SK-N-MC (cell line): Measurements from ENCODE around the gene BORCS6.

Source experiments
- DNase-seq: peaks from one replicate; pipeline ENCODE4 v3.0.0-alpha.2; 2011; ENCODE audit warnings: low read depth, low spot score
- H3K27ac ChIP-seq: fragments of 200-600 bp; sonication (generic); 2 replicates; pipeline ENCODE4 v1.5.1; 2016; ENCODE audit warnings: mixed run types
- H3K36me3 ChIP-seq: fragments of 200-600 bp; sonication (generic); 2 replicates; pipeline ENCODE4 v1.6.1; 2017; ENCODE audit warnings: antibody characterized with exemption, low read length, mixed read lengths; ENCODE audit not compliant: insufficient read depth
- H3K4me3 ChIP-seq: fragments of 200-600 bp; sonication (generic); 2 replicates; pipeline ENCODE4 v1.5.1; 2016
- H3K9ac ChIP-seq: fragments of 200-600 bp; sonication (generic); 2 replicates; pipeline ENCODE4 v1.8.0; 2017; ENCODE audit warnings: mixed run types, mixed read lengths; ENCODE audit not compliant: insufficient read length
- H3K9me3 ChIP-seq: fragments of 200-600 bp; sonication (generic); 2 replicates; pipeline ENCODE4 v1.6.1; 2017; ENCODE audit warnings: low read depth, mild to moderate bottlenecking, antibody characterized with exemption, low read length, moderate library complexity, mixed read lengths
- EZH2 ChIP-seq: fragments of 200-600 bp; sonication (generic); IDR thresholded peaks from one replicate; pipeline ENCODE4 v1.6.1; 2017; ENCODE audit warnings: antibody characterized with exemption
- FOXP2 ChIP-seq: optimal IDR thresholded peaks from 2 replicates; pipeline ENCODE3; 2011; ENCODE audit warnings: mild to moderate bottlenecking, moderate library complexity; ENCODE audit not compliant: insufficient read depth; ENCODE audit errors: extremely low read length, control extremely low read depth
- POLR2AphosphoS5 ChIP-seq: IDR thresholded peaks from 2 replicates; pipeline ENCODE4 v1.6.1; 2012; ENCODE audit warnings: mild to moderate bottlenecking, low read depth, low read length, borderline replicate concordance

BORCS6 gene

GRCh38 chr17:8192070-8192815 is 2.3 kb upstream of the BORCS6 start:
- H3K4me3 ChIP-seq: peak overlapping the region; percentile 75
- H3K9me3 ChIP-seq: no peaks in the 10 kb centered on the region
- TF ChIP-seq FOXP2 (no peak), POLR2AphosphoS5 (peak; percentile 77)
- DNase-seq: no peak
- H3K9ac ChIP-seq: peak overlapping the region; percentile 62
- no peaks in the 10 kb centered on the region for H3K36me3 ChIP-seq
- peak overlapping the region; percentile 78 for H3K27ac ChIP-seq

DNA sequence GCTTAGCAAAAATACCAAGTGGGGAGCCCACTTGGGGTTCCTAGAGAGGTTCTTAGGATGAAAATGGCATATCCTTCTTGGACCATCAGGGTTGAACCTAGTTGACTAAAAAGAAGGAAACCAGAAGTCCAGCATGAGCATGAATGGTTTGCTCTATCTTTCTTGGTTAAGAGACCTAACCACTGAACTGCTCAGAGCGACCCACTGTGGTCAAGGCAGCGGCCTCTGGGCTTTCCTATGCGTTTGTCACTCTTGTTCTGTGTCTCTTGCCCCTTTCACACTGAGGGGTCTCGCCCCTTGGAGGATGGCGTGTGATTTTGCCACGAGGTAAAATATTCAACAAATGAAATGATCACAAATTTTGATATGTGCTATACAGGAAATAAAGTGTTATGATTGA is 526 bp upstream of the BORCS6 start:
- H3K36me3 ChIP-seq: no peaks in the 10 kb centered on the region
- H3K27ac ChIP-seq: no peak overlapping the region; the same call in 1 of the 2 replicates
- H3K4me3 ChIP-seq: peak overlapping the region; percentile 84
- TF ChIP-seq EZH2: no peak
- TF ChIP-seq POLR2AphosphoS5: no peak
- TF ChIP-seq FOXP2: no peak
- no peak overlapping the region for H3K9ac ChIP-seq
- no peak for DNase-seq
- H3K9me3 ChIP-seq: no peaks in the 10 kb centered on the region

GRCh38 chr17:8189041-8189710 is 804 bp downstream of the BORCS6 start:
- peak overlapping the region; percentile 67 for H3K9ac ChIP-seq
- no peak for DNase-seq
- H3K36me3 ChIP-seq: no peaks in the 10 kb centered on the region
- peak overlapping the region; percentile 84 for H3K4me3 ChIP-seq
- no peak overlapping the region for H3K27ac ChIP-seq
- H3K9me3 ChIP-seq: no peaks in the 10 kb centered on the region
- TF ChIP-seq FOXP2: no peak
- TF ChIP-seq EZH2: no peak
- TF ChIP-seq POLR2AphosphoS5: no peak

DNA sequence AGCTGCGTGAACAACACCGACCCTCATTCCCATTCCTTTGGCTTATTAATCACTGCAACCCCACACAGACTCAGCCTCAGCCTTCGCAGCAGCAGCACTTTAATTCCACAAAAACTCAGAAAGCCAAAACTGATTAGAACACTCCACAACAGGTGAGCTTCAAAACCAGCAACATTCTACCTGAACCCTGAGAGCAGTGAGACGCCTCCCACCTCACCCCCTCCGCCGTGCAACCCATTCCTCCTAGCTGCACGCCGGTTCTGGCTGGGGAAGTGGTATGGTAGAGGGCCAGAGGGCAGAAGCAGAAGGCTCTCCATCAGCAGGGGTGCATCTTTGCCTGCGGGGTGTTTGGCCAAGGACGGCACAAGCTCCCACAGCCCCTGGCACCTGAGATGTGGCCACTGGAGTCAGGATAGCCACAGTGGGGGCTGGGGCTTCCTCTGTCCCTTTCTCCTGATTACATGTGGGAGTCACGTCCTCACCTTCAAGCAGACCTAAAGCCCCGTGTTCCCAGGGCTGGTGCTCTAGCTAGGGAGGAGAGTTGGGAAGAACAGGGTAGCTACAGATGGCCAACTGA is 1.6 kb downstream of the BORCS6 start:
- DNase-seq: no peak

GRCh38 chr17:8187517-8188262 is 2.3 kb downstream of the BORCS6 start:
- H3K9me3 ChIP-seq: no peaks in the 10 kb centered on the region
- peak overlapping the region; percentile 84 for H3K4me3 ChIP-seq
- TF ChIP-seq EZH2 (no peak), POLR2AphosphoS5 (peak; percentile 39), FOXP2 (peak; percentile 42)
- DNase-seq: peak; percentile 95
- H3K27ac ChIP-seq: peak overlapping the region; percentile 98
- peak overlapping the region; percentile 79 for H3K9ac ChIP-seq
- H3K36me3 ChIP-seq: no peaks in the 10 kb centered on the region

More for the DNA sequence above, 1.6 kb downstream of the BORCS6 start:
- Histone ChIP-seq H3K9ac (peak overlapping the region; percentile 24), H3K4me3 (peak overlapping the region; percentile 84), H3K9me3 (no peaks in the 10 kb centered on the region), H3K36me3 (no peaks in the 10 kb centered on the region), H3K27ac (peak overlapping the region; percentile 75; the same call in 1 of the 2 replicates)
- TF ChIP-seq EZH2 (no peak), FOXP2 (no peak), POLR2AphosphoS5 (no peak)

- Histone ChIP-seq H3K9ac (peak overlapping the region; percentile 79), H3K27ac (peak overlapping the region; percentile 98), H3K4me3 (peak overlapping the region; percentile 84), H3K9me3 (no peaks in the 10 kb centered on the region), H3K36me3 (no peaks in the 10 kb centered on the region)
- TF ChIP-seq POLR2AphosphoS5 (no peak), EZH2 (no peak), FOXP2 (no peak)
- peak; percentile 84 for DNase-seq
Observed at GRCh38 chr17:8186787-8187516, 3.0 kb downstream of the BORCS6 start.

- Histone ChIP-seq H3K36me3 (no peaks in the 10 kb centered on the region), H3K27ac (peak overlapping the region; percentile 98), H3K9ac (peak overlapping the region; percentile 73), H3K9me3 (no peaks in the 10 kb centered on the region), H3K4me3 (peak overlapping the region; percentile 84)
- TF ChIP-seq FOXP2 (no peak), POLR2AphosphoS5 (no peak), EZH2 (no peak)
- no peak for DNase-seq
Observed at GRCh38 chr17:8186446-8186786, 3.6 kb downstream of the BORCS6 start.
